Endothelial cell of umbilical vein (primary cell): ENCODE data around the gene CRKL. TPM values are rescaled to one million over a fixed set of nuclear protein-coding genes. Genes with fewer than 3 reads are reported as not detected.
A peak's percentile ranks its signal among the peaks of the same experiment; 100 is the strongest.

Source experiments
- BruUV-seq: library from RNA; stranded (reverse); fragments of 400-500 nt; replicated peaks from 2 replicates; lab custom pipeline; 2021; lab: Mats Ljungman, UMichigan
- CTCF ChIA-PET: fragments of 300-600, 350-600 bp; sonication (Branson Sonifier 250); formaldehyde crosslinking; loops from one replicate; lab custom pipeline; 2021; ENCODE audit warnings: antibody characterized with exemption, inconsistent platforms; lab: Charles Lee
- POLR2A ChIA-PET: fragments of 300-600, 350-600 bp; sonication (Branson Sonifier 250); formaldehyde crosslinking; loops from one replicate; lab custom pipeline; 2021; ENCODE audit warnings: antibody characterized with exemption, inconsistent platforms; lab: Charles Lee
- DNase-seq: peaks from one replicate; pipeline ENCODE4 v3.0.0-alpha.2; 2011; ENCODE audit warnings: low read depth, low spot score
- FAIRE-seq: peaks from 2 replicates; lab custom pipeline; 2011; peaks lifted over from hg19 to GRCh38; lab: Jason Lieb, UNC
- H2AFZ ChIP-seq: 2 replicates; pipeline ENCODE4 v1.6.0; 2012; ENCODE audit warnings: low read depth, low read length, control low read depth, inconsistent platforms
- H3K27ac ChIP-seq: 2 replicates; pipeline ENCODE4 v1.5.1; 2011; ENCODE audit warnings: low read depth, mild to moderate bottlenecking, control low read depth, low read length, moderate library complexity; ENCODE audit not compliant: insufficient read depth
- H3K27me3 ChIP-seq, 2 experiments: 2 replicates each; pipeline versions ENCODE4 v1.6.0 to v1.6.1; 2011; ENCODE audit warnings: low read length in 2 of 2, mixed read lengths in 1 of 2; ENCODE audit not compliant: control insufficient read depth in 2 of 2, insufficient read depth in 2 of 2
- H3K36me3 ChIP-seq, 2 experiments: 2 replicates in 1 of 2; 3 replicates in 1 of 2; pipeline ENCODE4 v1.5.1; 2011; ENCODE audit warnings: low read length in 2 of 2, mild to moderate bottlenecking in 1 of 2, moderate library complexity in 1 of 2; ENCODE audit not compliant: control insufficient read depth in 2 of 2, insufficient read depth in 2 of 2; ENCODE audit errors: extremely low read depth in 1 of 2
- H3K4me1 ChIP-seq: 3 replicates; pipeline ENCODE4 v1.5.1; 2011; ENCODE audit warnings: mild to moderate bottlenecking, low read length; ENCODE audit not compliant: control insufficient read depth, insufficient read depth; ENCODE audit errors: extremely low read depth
- H3K4me2 ChIP-seq: 2 replicates; pipeline ENCODE4 v1.6.1; 2011; ENCODE audit warnings: low read length, control low read depth, mixed read lengths; ENCODE audit not compliant: insufficient read depth
- H3K4me3 ChIP-seq, 3 experiments: fragments of 200-600 bp in 1 of 3; sonication (generic), shearing (Covaris generic) in 1 of 3; replicated peaks in 1 of 3; 2 replicates each; pipeline ENCODE4 v1.5.1; 2011 to 2016; ENCODE audit warnings: control low read depth in 3 of 3, low read length in 3 of 3, mild to moderate bottlenecking in 2 of 3, inconsistent platforms in 1 of 3, low read depth in 1 of 3, moderate library complexity in 1 of 3; ENCODE audit not compliant: insufficient read depth in 1 of 3
- H3K79me2 ChIP-seq: 2 replicates; pipeline ENCODE4 v1.6.0; 2012; ENCODE audit warnings: low read length, inconsistent platforms; ENCODE audit not compliant: control insufficient read depth, insufficient read depth
- H3K9ac ChIP-seq: replicated peaks from 2 replicates; pipeline ENCODE3; 2011; ENCODE audit warnings: low read length, control low read depth; ENCODE audit not compliant: insufficient read depth; ENCODE audit errors: extremely low read depth
- H3K9me1 ChIP-seq: replicated peaks from 3 replicates; pipeline ENCODE4 v1.6.0; 2011; ENCODE audit warnings: mild to moderate bottlenecking, low read length; ENCODE audit not compliant: control insufficient read depth, insufficient read depth; ENCODE audit errors: extremely low read depth
- H3K9me3 ChIP-seq: replicated peaks from 2 replicates; pipeline ENCODE4 v1.5.1; 2012; ENCODE audit warnings: low read length, inconsistent platforms; ENCODE audit not compliant: control insufficient read depth, insufficient read depth
- H4K20me1 ChIP-seq: replicated peaks from 2 replicates; pipeline ENCODE3; 2011; ENCODE audit warnings: mild to moderate bottlenecking, low read length; ENCODE audit not compliant: control insufficient read depth, insufficient read depth; ENCODE audit errors: extremely low read depth
- CTCF ChIP-seq, 2 donors: IDR thresholded peaks; 1 replicate in 1 of 2; 2 replicates in 1 of 2; pipeline ENCODE4 v1.5.1; 2011; ENCODE audit warnings: low read length in 2 of 2, mild to moderate bottlenecking in 2 of 2, moderate library complexity in 2 of 2, control low read depth in 1 of 2, inconsistent platforms in 1 of 2, low read depth in 1 of 2; ENCODE audit not compliant: insufficient read depth in 1 of 2; ENCODE audit errors: extremely low read depth in 1 of 2
- EZH2 ChIP-seq: IDR thresholded peaks from 2 replicates; pipeline ENCODE4 v1.6.1; 2012; ENCODE audit warnings: borderline replicate concordance, low read depth, mild to moderate bottlenecking, moderate library complexity, low read length, inconsistent platforms; ENCODE audit not compliant: severe bottlenecking
- FOS ChIP-seq: IDR thresholded peaks from 2 replicates; pipeline ENCODE4 v1.6.1; 2011; ENCODE audit warnings: mild to moderate bottlenecking, low read length, moderate library complexity, borderline replicate concordance; ENCODE audit not compliant: insufficient read depth
- GATA2 ChIP-seq: IDR thresholded peaks from 2 replicates; pipeline ENCODE4 v1.7.0; 2011; ENCODE audit warnings: low read depth, mild to moderate bottlenecking, moderate library complexity, mixed read lengths, low read length; ENCODE audit not compliant: insufficient read length, insufficient read depth
- JUN ChIP-seq: IDR thresholded peaks from 2 replicates; pipeline ENCODE4 v1.6.1; 2011; ENCODE audit warnings: borderline replicate concordance, low read depth; ENCODE audit not compliant: insufficient read length, insufficient read depth
- MAX ChIP-seq: IDR thresholded peaks from 2 replicates; pipeline ENCODE4 v1.6.1; 2011; ENCODE audit not compliant: insufficient read depth, insufficient read length
- MYC ChIP-seq: IDR thresholded peaks from one replicate; pipeline ENCODE4 v1.6.1; 2011; ENCODE audit warnings: mild to moderate bottlenecking, low read depth, low read length
- POLR2A ChIP-seq: IDR thresholded peaks from 2 replicates; pipeline ENCODE4 v1.6.1; 2012; ENCODE audit warnings: low read depth, mild to moderate bottlenecking, control low read depth, low read length
- POLR2AphosphoS5 ChIP-seq: IDR thresholded peaks from 2 replicates; pipeline ENCODE4 v1.6.1; 2012; ENCODE audit warnings: low read depth, mild to moderate bottlenecking, control low read depth, low read length, moderate library complexity; ENCODE audit not compliant: insufficient read depth
- dilution Hi-C: fragments of 300-500 bp; cut with MboI; formaldehyde crosslinking; loops from one replicate; pipeline ENCODE4 v1.15.0; 2019; ENCODE audit warnings: low sequenced_read_pairs; ENCODE audit not compliant: extremely low pct_ligation_motif_present
- intact Hi-C: fragments of 100-400 bp; cut with micrococcal nuclease; formaldehyde crosslinking; loops from one replicate; pipeline ENCODE4 v1.10.0; 2022
- polyA plus RNA-seq, 4 experiments: library from polyadenylated mRNA; depleted of rRNA in 3 of 4; stranded (reverse) in 3 of 4; unstranded in 1 of 4; fragments of >200 nt; gene quantifications; 2 replicates each; pipeline versions ENCODE4 v1.2.1 to v1.2.3, GENCODE V29; 2011 to 2012; ENCODE audit warnings: missing spikeins in 1 of 4
- total RNA-seq: library from RNA; stranded (reverse); gene quantifications from 2 replicates; pipeline ENCODE4 v1.2.3, GENCODE V29; 2021

CRKL gene
- total and polyA plus RNA-seq, 2 donors (not counting 3 experiments of a cell fraction or from before 2014, with no cell fraction given): 18.0 to 50.6 TPM

GRCh38 chr22:20979940-20980453, 62.8 kb downstream of the CRKL start:
- Histone ChIP-seq H3K36me3 (no peaks in the 10 kb centered on the region), H3K4me3 (no peak overlapping the region), H2AFZ (peak overlapping the region; percentile 93), H3K27me3 (no peaks in the 10 kb centered on the region), H3K9me1 (no peaks in the 10 kb centered on the region), H4K20me1 (no peaks in the 10 kb centered on the region), H3K79me2 (peaks cover 17% of the 10 kb centered on the region), H3K4me2 (peak overlapping the region; percentile 55), H3K4me1 (peaks cover 17% of the 10 kb centered on the region), H3K9me3 (peaks cover 5% of the 10 kb centered on the region), H3K27ac (no peak overlapping the region), H3K9ac (no peak overlapping the region)
- CTCF ChIA-PET: interaction anchor here (0.9 to 2.5 kb wide), 4 partner anchors 19 to 94 kb away, joined by 3 to 31 read pairs (median 4); no protein-coding TSS in a partner anchor
- FAIRE-seq: no peak
- intact Hi-C loops: no loop called here
- BruUV-seq: no TSS peak
- no peak for DNase-seq
- no peak for TF ChIP-seq FOS
- no peak for TF ChIP-seq MAX
- no peak for TF ChIP-seq MYC
- no peak for TF ChIP-seq POLR2A
- no peak for TF ChIP-seq JUN
- no peak for TF ChIP-seq CTCF (IDR thresholded peaks at IDR 0.05; ENCODE audit: extremely low read depth in 1 of 2, insufficient read depth in 1 of 2, low read depth in 1 of 2, low read length in 2 of 2)
- no peak for TF ChIP-seq EZH2
- TF ChIP-seq POLR2AphosphoS5: no peak
- TF ChIP-seq GATA2: no peak
- POLR2A ChIA-PET: no interaction called here
- dilution Hi-C loops: no loop called here
